C4-2B (cell line): Measurements from ENCODE around the gene SNCA.

ENCODE experiments used
- H3K27ac ChIP-seq: fragments of 450-650 bp; 2 replicates; pipeline ENCODE4 v1.5.1; 2017
- CTCF ChIP-seq: fragments of 450-650 bp; conservative IDR thresholded peaks from 2 replicates; pipeline ENCODE4 v1.5.1; 2017; ENCODE audit warnings: mild to moderate bottlenecking
- ZFX ChIP-seq: fragments of 450-650 bp; IDR thresholded peaks from 2 replicates; pipeline ENCODE4 v1.6.1; 2017

Gene SNCA

GRCh38 chr4:89685277-89685676 lies 151.7 kb downstream of the SNCA start:
- no peak for TF ChIP-seq ZFX
- no peak for TF ChIP-seq CTCF
- H3K27ac ChIP-seq, result no peak overlapping the region

GRCh38 chr4:89684536-89684935 lies 152.4 kb downstream of the SNCA start:
- H3K27ac ChIP-seq, result no peak overlapping the region
- TF ChIP-seq ZFX (no peak), CTCF (no peak)

- no peak for TF ChIP-seq CTCF
- H3K27ac ChIP-seq, result no peak overlapping the region
These were observed 154.2 kb downstream of the SNCA start for GRCh38 chr4:89682808-89683207.

- H3K27ac ChIP-seq, result peak overlapping the region; percentile 42
- TF ChIP-seq ZFX (no peak), CTCF (no peak)
These were observed 155.3 kb downstream of the SNCA start for GRCh38 chr4:89681671-89682070.

GRCh38 chr4:89681219-89681618 lies 155.7 kb downstream of the SNCA start:
- H3K27ac ChIP-seq, result peak overlapping the region; percentile 42

GRCh38 chr4:89674876-89675459 lies 162.0 kb downstream of the SNCA start:
- TF ChIP-seq ZFX (no peak), CTCF (no peak)
- H3K27ac ChIP-seq, result no peak overlapping the region

More at GRCh38 chr4:89681219-89681618, 155.7 kb downstream of the SNCA start:
- TF ChIP-seq ZFX (no peak), CTCF (no peak)
